HepG2 (cell line): ENCODE data around the gene TMEM98. TPM values are rescaled to one million over a fixed set of nuclear protein-coding genes. Genes with fewer than 3 reads are reported as not detected.

Source experiments
- BORCS8-MEF2B ChIP-seq: sonication (generic); formaldehyde crosslinking; IDR thresholded peaks from 2 replicates; pipeline ENCODE4 v1.8.0; 2022; ENCODE audit warnings: mild to moderate bottlenecking, missing genetic modification reagents
- CSRNP2 ChIP-seq: sonication (generic); formaldehyde crosslinking; conservative IDR thresholded peaks from 2 replicates; pipeline ENCODE4 v1.8.0; 2022; ENCODE audit warnings: low read depth, missing genetic modification reagents
- GZF1 ChIP-seq: sonication (generic); formaldehyde crosslinking; IDR thresholded peaks from 2 replicates; pipeline ENCODE4 v1.5.1; 2020; ENCODE audit warnings: mild to moderate bottlenecking, missing genetic modification reagents
- IRX3 ChIP-seq: sonication (generic); formaldehyde crosslinking; IDR thresholded peaks from 2 replicates; pipeline ENCODE4 v1.8.1; 2023; ENCODE audit warnings: mild to moderate bottlenecking, low read depth, missing genetic modification reagents, borderline replicate concordance
- NR2F1 ChIP-seq, 2 experiments: fragments of 450-650 bp in 1 of 2; formaldehyde crosslinking in 1 of 2; IDR thresholded peaks; 2 replicates each; pipeline versions ENCODE4 v1.5.0 to v1.6.1; 2016 to 2020; ENCODE audit warnings: mild to moderate bottlenecking in 1 of 2, missing compliant biosample characterization in 1 of 2, missing genetic modification reagents in 1 of 2, moderate library complexity in 1 of 2
- RNF219 ChIP-seq: sonication (generic); formaldehyde crosslinking; IDR thresholded peaks from 2 replicates; pipeline ENCODE4 v1.5.0; 2020; ENCODE audit warnings: mild to moderate bottlenecking, missing genetic modification reagents
- SMC3 ChIP-seq: IDR thresholded peaks from 2 replicates; pipeline ENCODE4 v1.6.1; 2011; ENCODE audit warnings: low read length, improper control_type of control experiment
- ZFP41 ChIP-seq: sonication (generic); formaldehyde crosslinking; IDR thresholded peaks from 2 replicates; pipeline ENCODE4 v1.4.0; 2020; ENCODE audit warnings: mild to moderate bottlenecking, missing genetic modification reagents, borderline replicate concordance
- ZKSCAN5 ChIP-seq: sonication (generic); formaldehyde crosslinking; IDR thresholded peaks from 2 replicates; pipeline ENCODE4 v1.5.1; 2020; ENCODE audit warnings: mild to moderate bottlenecking, missing genetic modification reagents
- ZNF343 ChIP-seq: sonication (generic); formaldehyde crosslinking; IDR thresholded peaks from 2 replicates; pipeline ENCODE4 v1.4.0; 2020; ENCODE audit warnings: mild to moderate bottlenecking, missing genetic modification reagents
- ZNF639 ChIP-seq: conservative IDR thresholded peaks from 2 replicates; pipeline ENCODE4 v1.6.1; 2018; ENCODE audit warnings: missing genetic modification reagents
- ZNF747 ChIP-seq: sonication (generic); formaldehyde crosslinking; IDR thresholded peaks from 2 replicates; pipeline ENCODE4 v1.8.1; 2023; ENCODE audit warnings: missing genetic modification reagents, mild to moderate bottlenecking, borderline replicate concordance
- ZNF772 ChIP-seq: sonication (generic); formaldehyde crosslinking; IDR thresholded peaks from 2 replicates; pipeline ENCODE4 v1.5.0; 2020; ENCODE audit warnings: mild to moderate bottlenecking, missing genetic modification reagents
- ZNF780A ChIP-seq: sonication (generic); formaldehyde crosslinking; IDR thresholded peaks from 2 replicates; pipeline ENCODE4 v1.8.0; 2022; ENCODE audit warnings: mild to moderate bottlenecking, missing genetic modification reagents, moderate library complexity
- ZNF839 ChIP-seq: sonication (generic); formaldehyde crosslinking; IDR thresholded peaks from 2 replicates; pipeline ENCODE4 v1.4.0; 2020; ENCODE audit warnings: missing genetic modification reagents, mild to moderate bottlenecking, borderline replicate concordance
- polyA plus RNA-seq, 8 experiments: library from polyadenylated mRNA; depleted of rRNA in 3 of 8; stranded (reverse) in 7 of 8; unstranded in 1 of 8; fragments of >200 nt; fragmentation: Illumina TruSeq in 4 of 8; extraction: Trizol in 4 of 8; gene quantifications; 2 replicates each; pipeline versions ENCODE4 v1.2.1 to v1.2.3, GENCODE V29; 2011 to 2016; ENCODE audit warnings: low read depth in 4 of 8, missing spikeins in 1 of 8, mixed read lengths in 1 of 8; ENCODE audit not compliant: insufficient read depth in 1 of 8
- total RNA-seq, 5 experiments: library from RNA; depleted of rRNA; stranded (reverse); fragments of >200 nt; fragmentation: Illumina TruSeq; extraction: Trizol; gene quantifications; 2 replicates each; pipeline ENCODE4 v1.2.3, GENCODE V29; 2016; ENCODE audit warnings: low read depth in 1 of 5
- TF ChIP-seq, protein P1 (sequence below): sonication (generic); formaldehyde crosslinking; IDR thresholded peaks from 2 replicates; pipeline ENCODE4 v1.4.0; 2020; ENCODE audit warnings: low read depth, mild to moderate bottlenecking, missing genetic modification reagents
- TF ChIP-seq, protein P2 (sequence below): IDR thresholded peaks from 2 replicates; pipeline ENCODE4 v1.6.1; 2018; ENCODE audit warnings: missing genetic modification reagents
- TF ChIP-seq, protein P3 (sequence below): sonication (generic); formaldehyde crosslinking; IDR thresholded peaks from 2 replicates; pipeline ENCODE4 v1.8.0; 2022; ENCODE audit warnings: low read depth, missing genetic modification reagents
- TF ChIP-seq, protein P4 (sequence below): IDR thresholded peaks from 2 replicates; pipeline ENCODE4 v1.6.1; 2016; ENCODE audit warnings: control low read depth

TMEM98 gene
- total and polyA plus RNA-seq, 2 of the 13 experiments (the other 11 are each of a cell fraction or from before 2014, with no cell fraction given) = 103 to 175 TPM

GRCh38 chr17:32927201-32927723 is 691 bp upstream of the TMEM98 start (continued):
- TF ChIP-seq ZNF772 = peak; percentile 71; the same call in 1 of the 2 replicates
- TF ChIP-seq NR2F1 (CRISPR knock-in tag; IDR thresholded peaks at IDR 0.05) = no peak
- TF ChIP-seq, protein P1, sequence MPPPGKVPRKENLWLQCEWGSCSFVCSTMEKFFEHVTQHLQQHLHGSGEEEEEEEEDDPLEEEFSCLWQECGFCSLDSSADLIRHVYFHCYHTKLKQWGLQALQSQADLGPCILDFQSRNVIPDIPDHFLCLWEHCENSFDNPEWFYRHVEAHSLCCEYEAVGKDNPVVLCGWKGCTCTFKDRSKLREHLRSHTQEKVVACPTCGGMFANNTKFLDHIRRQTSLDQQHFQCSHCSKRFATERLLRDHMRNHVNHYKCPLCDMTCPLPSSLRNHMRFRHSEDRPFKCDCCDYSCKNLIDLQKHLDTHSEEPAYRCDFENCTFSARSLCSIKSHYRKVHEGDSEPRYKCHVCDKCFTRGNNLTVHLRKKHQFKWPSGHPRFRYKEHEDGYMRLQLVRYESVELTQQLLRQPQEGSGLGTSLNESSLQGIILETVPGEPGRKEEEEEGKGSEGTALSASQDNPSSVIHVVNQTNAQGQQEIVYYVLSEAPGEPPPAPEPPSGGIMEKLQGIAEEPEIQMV (CRISPR knock-in tag) = no peak
- TF ChIP-seq ZKSCAN5 (CRISPR knock-in tag) = no peak
- TF ChIP-seq CSRNP2 (CRISPR knock-in tag) = no peak
- TF ChIP-seq, protein P2, sequence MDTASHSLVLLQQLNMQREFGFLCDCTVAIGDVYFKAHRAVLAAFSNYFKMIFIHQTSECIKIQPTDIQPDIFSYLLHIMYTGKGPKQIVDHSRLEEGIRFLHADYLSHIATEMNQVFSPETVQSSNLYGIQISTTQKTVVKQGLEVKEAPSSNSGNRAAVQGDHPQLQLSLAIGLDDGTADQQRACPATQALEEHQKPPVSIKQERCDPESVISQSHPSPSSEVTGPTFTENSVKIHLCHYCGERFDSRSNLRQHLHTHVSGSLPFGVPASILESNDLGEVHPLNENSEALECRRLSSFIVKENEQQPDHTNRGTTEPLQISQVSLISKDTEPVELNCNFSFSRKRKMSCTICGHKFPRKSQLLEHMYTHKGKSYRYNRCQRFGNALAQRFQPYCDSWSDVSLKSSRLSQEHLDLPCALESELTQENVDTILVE (CRISPR knock-in tag) = no peak; the same call in 1 of the 2 replicates
- TF ChIP-seq GZF1 (CRISPR knock-in tag) = no peak; the same call in 1 of the 2 replicates
- TF ChIP-seq BORCS8-MEF2B (CRISPR knock-in tag) = no peak; the same call in 1 of the 2 replicates
- TF ChIP-seq ZNF839 = no peak
- TF ChIP-seq SMC3 = no peak
- TF ChIP-seq IRX3 (CRISPR knock-in tag) = no peak
- no peak for TF ChIP-seq ZFP41 (CRISPR knock-in tag)
- TF ChIP-seq, protein P3, sequence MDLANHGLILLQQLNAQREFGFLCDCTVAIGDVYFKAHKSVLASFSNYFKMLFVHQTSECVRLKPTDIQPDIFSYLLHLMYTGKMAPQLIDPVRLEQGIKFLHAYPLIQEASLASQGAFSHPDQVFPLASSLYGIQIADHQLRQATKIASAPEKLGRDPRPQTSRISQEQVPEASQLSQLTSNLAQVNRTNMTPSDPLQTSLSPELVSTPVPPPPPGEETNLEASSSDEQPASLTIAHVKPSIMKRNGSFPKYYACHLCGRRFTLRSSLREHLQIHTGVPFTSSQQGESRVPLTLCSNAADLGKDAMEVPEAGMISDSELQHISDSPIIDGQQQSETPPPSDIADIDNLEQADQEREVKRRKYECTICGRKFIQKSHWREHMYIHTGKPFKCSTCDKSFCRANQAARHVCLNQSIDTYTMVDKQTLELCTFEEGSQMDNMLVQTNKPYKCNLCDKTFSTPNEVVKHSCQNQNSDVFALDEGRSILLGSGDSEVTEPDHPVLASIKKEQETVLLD (CRISPR knock-in tag) = 0 out of 2 replicates have a peak, but pooled peaks have one; percentile 3
- TF ChIP-seq ZNF747 (CRISPR knock-in tag) = peak; percentile 49; the same call in 1 of the 2 replicates
- TF ChIP-seq, protein P4, sequence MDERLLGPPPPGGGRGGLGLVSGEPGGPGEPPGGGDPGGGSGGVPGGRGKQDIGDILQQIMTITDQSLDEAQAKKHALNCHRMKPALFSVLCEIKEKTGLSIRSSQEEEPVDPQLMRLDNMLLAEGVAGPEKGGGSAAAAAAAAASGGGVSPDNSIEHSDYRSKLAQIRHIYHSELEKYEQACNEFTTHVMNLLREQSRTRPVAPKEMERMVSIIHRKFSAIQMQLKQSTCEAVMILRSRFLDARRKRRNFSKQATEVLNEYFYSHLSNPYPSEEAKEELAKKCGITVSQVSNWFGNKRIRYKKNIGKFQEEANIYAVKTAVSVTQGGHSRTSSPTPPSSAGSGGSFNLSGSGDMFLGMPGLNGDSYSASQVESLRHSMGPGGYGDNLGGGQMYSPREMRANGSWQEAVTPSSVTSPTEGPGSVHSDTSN (CRISPR knock-in tag) = no peak
- no peak for TF ChIP-seq ZNF343 (CRISPR knock-in tag)
- TF ChIP-seq ZNF639 (CRISPR knock-in tag) = no peak
- no peak for TF ChIP-seq RNF219
- no peak for TF ChIP-seq ZNF780A (CRISPR knock-in tag)
